Cardiac muscle cell (in vitro differentiated cells and primary cell): Measurements from ENCODE around the gene ABCC1. TPM values are rescaled to one million over a fixed set of nuclear protein-coding genes. Genes with fewer than 3 reads are reported as not detected.
"Not testable (repeated sequence)": the region's sequence is repeated elsewhere in the genome, so short reads cannot be mapped to it uniquely, and the experiment has no call there.

Experiments
- DNase-seq, 2 donors: peaks; one replicate each; pipeline versions ENCODE4 v3.0.0 to v3.0.0-alpha.2; 2010 to 2017; ENCODE audit warnings: low read depth in 1 of 2, low spot score in 1 of 2
- H3K27ac ChIP-seq: fragments of 200-600 bp; sonication (generic); 2 replicates; pipeline ENCODE4 v1.5.1; 2016
- H3K27me3 ChIP-seq: fragments of 200-600 bp; sonication (generic); 2 replicates; pipeline ENCODE4 v1.6.0; 2016; ENCODE audit warnings: control low read depth
- H3K36me3 ChIP-seq: fragments of 200-600 bp; sonication (generic); 2 replicates; pipeline ENCODE4 v1.5.1; 2016; ENCODE audit warnings: control low read depth
- H3K4me1 ChIP-seq: fragments of 200-600 bp; sonication (generic); 2 replicates; pipeline ENCODE4 v1.8.1; 2017; ENCODE audit warnings: low read depth, mild to moderate bottlenecking, mixed run types
- H3K4me3 ChIP-seq: fragments of 200-600 bp; sonication (generic); 2 replicates; pipeline ENCODE4 v1.5.1; 2016; ENCODE audit warnings: mild to moderate bottlenecking
- H3K9me3 ChIP-seq: fragments of 200-600 bp; sonication (generic); 2 replicates; pipeline ENCODE4 v1.5.1; 2017; ENCODE audit warnings: low read depth, mild to moderate bottlenecking, control low read depth
- CTCF ChIP-seq: IDR thresholded peaks from 2 replicates; pipeline ENCODE4 v1.5.1; 2012; ENCODE audit warnings: low read depth, mild to moderate bottlenecking, low read length
- polyA plus RNA-seq: library from polyadenylated mRNA; unstranded; fragments of >200 nt; fragmentation: Nextera tagmentation; extraction: Ambion mirVana; gene quantifications from 2 replicates; pipeline ENCODE4 v1.2.1, GENCODE V29; 2016
- total RNA-seq: library from RNA; depleted of rRNA; stranded (reverse); fragments of >200 nt; gene quantifications from 2 replicates; pipeline ENCODE4 v1.2.3, GENCODE V29; 2016

ABCC1 gene
- total and polyA plus RNA-seq, 2 experiments from 2014 or later, result 14.2 to 31.0 TPM

GRCh38 chr16:16145286-16145685 is 195.9 kb downstream of the ABCC1 start:
- no peaks in the 10 kb centered on the region for H3K27me3 ChIP-seq
- H3K9me3 ChIP-seq, result no peaks in the 10 kb centered on the region
- no peak for TF ChIP-seq CTCF
- no peak for DNase-seq
- no peak overlapping the region for H3K4me3 ChIP-seq
- no peak overlapping the region for H3K27ac ChIP-seq
- H3K4me1 ChIP-seq, result no peaks in the 10 kb centered on the region
- peaks cover 10% of the 10 kb centered on the region for H3K36me3 ChIP-seq

GRCh38 chr16:16146380-16147315 is 197.2 kb downstream of the ABCC1 start:
- H3K4me3 ChIP-seq, result no peak overlapping the region
- no peaks in the 10 kb centered on the region for H3K27me3 ChIP-seq
- no peak overlapping the region for H3K27ac ChIP-seq
- no peaks in the 10 kb centered on the region for H3K9me3 ChIP-seq
- no peaks in the 10 kb centered on the region for H3K4me1 ChIP-seq
- no peak for DNase-seq
- peaks cover 10% of the 10 kb centered on the region for H3K36me3 ChIP-seq
- no peak for TF ChIP-seq CTCF

- no peak for TF ChIP-seq CTCF
- no peaks in the 10 kb centered on the region for H3K9me3 ChIP-seq
- H3K36me3 ChIP-seq, result peaks cover 2% of the 10 kb centered on the region
- DNase-seq, result no peak
- H3K27ac ChIP-seq, result no peak overlapping the region
- H3K4me3 ChIP-seq, result no peak overlapping the region
- H3K4me1 ChIP-seq, result no peaks in the 10 kb centered on the region
- no peaks in the 10 kb centered on the region for H3K27me3 ChIP-seq
Measured at GRCh38 chr16:16147316-16147999, 198.0 kb downstream of the ABCC1 start.

GRCh38 chr16:16148000-16148599 is 198.7 kb downstream of the ABCC1 start:
- H3K36me3 ChIP-seq, DNase-seq, H3K4me3 ChIP-seq, H3K27ac ChIP-seq, H3K9me3 ChIP-seq, H3K27me3 ChIP-seq, H3K4me1 ChIP-seq: not testable (repeated sequence)

- Histone ChIP-seq H3K4me3 (no peak overlapping the region), H3K27ac (no peak overlapping the region), H3K4me1 (no peaks in the 10 kb centered on the region), H3K27me3 (no peaks in the 10 kb centered on the region), H3K36me3 (no peaks in the 10 kb centered on the region), H3K9me3 (no peaks in the 10 kb centered on the region)
- TF ChIP-seq CTCF, result no peak
- DNase-seq, result no peak
Measured at GRCh38 chr16:16148755-16149154, 199.3 kb downstream of the ABCC1 start.
